Spleen (tissue), 7 donors: ENCODE results near the gene SNX11.
"Not testable (repeated sequence)": the region's sequence is repeated elsewhere in the genome, so short reads cannot be mapped to it uniquely, and the experiment has no call there.

Source experiments
- POLR2A ChIP-seq, 3 donors: fragments of 450-650 bp; IDR thresholded peaks; one replicate each; pipeline ENCODE4 v1.5.1; 2017; ENCODE audit warnings: antibody characterized with exemption in 3 of 3, mild to moderate bottlenecking in 1 of 3
- TF ChIP-seq, protein P1 (sequence below), 11 experiments: fragments of 200-600 bp in 7 of 11; fragments of 450-650 bp in 4 of 11; sonication (generic) in 4 of 11; IDR thresholded peaks in 8 of 11; conservative IDR thresholded peaks in 3 of 11; 1 replicate in 7 of 11; 2 replicates in 4 of 11; pipeline versions ENCODE4 v1.4.0 to v1.8.0; 2016 to 2021; ENCODE audit warnings: antibody characterized with exemption in 11 of 11, inconsistent platforms in 4 of 11, mild to moderate bottlenecking in 1 of 11
- donor health status: DM: no; HTN: no; CAD: no; lungs with moderate emphysema.
- donor health status: DM: no; HTN: no; CAD: no.
- donor health status: DM: no; HTN: no; CAD: no.

DNA sequence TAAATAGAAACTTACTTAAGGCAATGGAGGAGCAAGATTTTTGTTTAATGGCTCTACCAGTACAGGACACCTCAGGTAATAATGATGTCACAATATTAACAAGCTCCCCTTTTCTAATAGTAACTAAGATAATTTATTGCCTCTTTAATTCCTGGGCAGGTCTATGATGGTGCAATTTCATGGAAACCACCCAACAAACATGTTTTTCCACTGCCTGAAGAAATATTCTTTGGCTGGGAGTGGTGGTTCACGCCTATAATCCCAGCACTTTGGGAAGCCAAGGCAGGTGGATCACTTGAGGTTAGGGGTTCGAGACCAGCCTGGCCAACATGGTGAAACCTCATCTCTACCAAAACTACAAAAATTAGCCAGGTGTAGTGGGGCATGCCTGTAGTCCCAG is 39.8 kb upstream of the SNX11 start:
- TF ChIP-seq, protein P1, sequence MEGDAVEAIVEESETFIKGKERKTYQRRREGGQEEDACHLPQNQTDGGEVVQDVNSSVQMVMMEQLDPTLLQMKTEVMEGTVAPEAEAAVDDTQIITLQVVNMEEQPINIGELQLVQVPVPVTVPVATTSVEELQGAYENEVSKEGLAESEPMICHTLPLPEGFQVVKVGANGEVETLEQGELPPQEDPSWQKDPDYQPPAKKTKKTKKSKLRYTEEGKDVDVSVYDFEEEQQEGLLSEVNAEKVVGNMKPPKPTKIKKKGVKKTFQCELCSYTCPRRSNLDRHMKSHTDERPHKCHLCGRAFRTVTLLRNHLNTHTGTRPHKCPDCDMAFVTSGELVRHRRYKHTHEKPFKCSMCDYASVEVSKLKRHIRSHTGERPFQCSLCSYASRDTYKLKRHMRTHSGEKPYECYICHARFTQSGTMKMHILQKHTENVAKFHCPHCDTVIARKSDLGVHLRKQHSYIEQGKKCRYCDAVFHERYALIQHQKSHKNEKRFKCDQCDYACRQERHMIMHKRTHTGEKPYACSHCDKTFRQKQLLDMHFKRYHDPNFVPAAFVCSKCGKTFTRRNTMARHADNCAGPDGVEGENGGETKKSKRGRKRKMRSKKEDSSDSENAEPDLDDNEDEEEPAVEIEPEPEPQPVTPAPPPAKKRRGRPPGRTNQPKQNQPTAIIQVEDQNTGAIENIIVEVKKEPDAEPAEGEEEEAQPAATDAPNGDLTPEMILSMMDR (IDR thresholded peaks at IDR 0.05 in 8 of 11, conservative IDR thresholded peaks at IDR 0.05 in 3 of 11): not testable (repeated sequence)
- not testable (repeated sequence) for TF ChIP-seq POLR2A (IDR thresholded peaks at IDR 0.05)
